ENCODE measurements around the gene DIAPH2. TPM values are rescaled to one million over a fixed set of nuclear protein-coding genes. Genes with fewer than 3 reads are reported as not detected.
A peak's percentile ranks its signal among the peaks of the same experiment; 100 is the strongest.

The DIAPH2 gene
- total and polyA plus RNA-seq, 2 experiments from 2014 or later, result 7.5 to 8.1 TPM

- Histone ChIP-seq H3K4me2 (ENCODE audit: unreplicated experiment) (no peak overlapping the region), H3K4me1 (ENCODE audit: insufficient read depth) (no peaks in the 10 kb centered on the region), H3F3A (ENCODE audit: insufficient read depth) (no peaks in the 10 kb centered on the region), H3K9me2 (ENCODE audit: insufficient read depth) (no peaks in the 10 kb centered on the region), H3K9me3 (ENCODE audit: low read depth) (no peaks in the 10 kb centered on the region), H3K27me3 (replicated peaks; ENCODE audit: insufficient read depth) (no peaks in the 10 kb centered on the region), H3K4me3 (no peak overlapping the region), H4K20me1 (ENCODE audit: insufficient read depth) (no peaks in the 10 kb centered on the region), H2AFZ (no peak overlapping the region), H3K79me2 (ENCODE audit: insufficient read depth) (no peaks in the 10 kb centered on the region), H3K9ac (no peak overlapping the region), H3K36me3 (ENCODE audit: low read depth) (no peaks in the 10 kb centered on the region), H3K27ac (no peak overlapping the region)
- in situ Hi-C loops (cut with MboI), result no loop called here
- WGBS, 2 experiments (ENCODE audit: low coverage in 1 of 2, low lambda C conversion rate in 2 of 2, missing lambda C conversion rate in 2 of 2), result 93 to 100% methylated on average over 1 of the region's 1 CpG
- peak; percentile 0 for DNase-seq
- TF ChIP-seq EZH2 (IDR thresholded peaks at IDR 0.05; ENCODE audit: insufficient read depth, poor library complexity, severe bottlenecking) (no peak), EZH2phosphoT487 (IDR thresholded peaks at IDR 0.05; ENCODE audit: insufficient read depth, low read depth) (no peak)
Observed at GRCh38 chrX:97290199-97290598, 605.6 kb downstream of the DIAPH2 start.

GRCh38 chrX:97294041-97294440 lies 609.4 kb downstream of the DIAPH2 start:
- no peaks in the 10 kb centered on the region for H3K36me3 ChIP-seq (ENCODE audit: low read depth)
- TF ChIP-seq EZH2phosphoT487 (IDR thresholded peaks at IDR 0.05; ENCODE audit: insufficient read depth, low read depth) (no peak), EZH2 (IDR thresholded peaks at IDR 0.05; ENCODE audit: insufficient read depth, poor library complexity, severe bottlenecking) (no peak)
- no peaks in the 10 kb centered on the region for H3K27me3 ChIP-seq (replicated peaks; ENCODE audit: insufficient read depth)
- H2AFZ ChIP-seq, result no peak overlapping the region
- WGBS, 2 experiments (ENCODE audit: low coverage in 1 of 2, low lambda C conversion rate in 2 of 2, missing lambda C conversion rate in 2 of 2), result 77 to 81% methylated on average over 4 of the region's 4 CpGs
- H3K4me1 ChIP-seq (ENCODE audit: insufficient read depth), result no peaks in the 10 kb centered on the region
- no peak overlapping the region for H3K4me2 ChIP-seq (ENCODE audit: unreplicated experiment)
- no peak overlapping the region for H3K27ac ChIP-seq
- H3K9ac ChIP-seq, result no peak overlapping the region
- no peaks in the 10 kb centered on the region for H3K79me2 ChIP-seq (ENCODE audit: insufficient read depth)
- H3K9me3 ChIP-seq (ENCODE audit: low read depth), result no peaks in the 10 kb centered on the region
- H3K9me2 ChIP-seq (ENCODE audit: insufficient read depth), result no peaks in the 10 kb centered on the region
- no peak for DNase-seq
- H3K4me3 ChIP-seq, result no peak overlapping the region
- H4K20me1 ChIP-seq (ENCODE audit: insufficient read depth), result no peaks in the 10 kb centered on the region
- in situ Hi-C loops (cut with MboI), result no loop called here
- no peaks in the 10 kb centered on the region for H3F3A ChIP-seq (ENCODE audit: insufficient read depth)

GRCh38 chrX:97295954-97296353 lies 611.3 kb downstream of the DIAPH2 start:
- in situ Hi-C loops (cut with MboI), result no loop called here
- no peak overlapping the region for H3K4me3 ChIP-seq
- no peaks in the 10 kb centered on the region for H3K4me1 ChIP-seq (ENCODE audit: insufficient read depth)
- no peak overlapping the region for H3K9ac ChIP-seq
- H3K27me3 ChIP-seq (replicated peaks; ENCODE audit: insufficient read depth), result no peaks in the 10 kb centered on the region
- H3K27ac ChIP-seq, result no peak overlapping the region
- no peaks in the 10 kb centered on the region for H4K20me1 ChIP-seq (ENCODE audit: insufficient read depth)
- no peaks in the 10 kb centered on the region for H3K36me3 ChIP-seq (ENCODE audit: low read depth)
- no peak for DNase-seq
- no peaks in the 10 kb centered on the region for H3K79me2 ChIP-seq (ENCODE audit: insufficient read depth)
- H3K9me3 ChIP-seq (ENCODE audit: low read depth), result no peaks in the 10 kb centered on the region
- no peaks in the 10 kb centered on the region for H3K9me2 ChIP-seq (ENCODE audit: insufficient read depth)
- no peak overlapping the region for H3K4me2 ChIP-seq (ENCODE audit: unreplicated experiment)
- 94 to 100% methylated on average over 2 of the region's 2 CpGs for WGBS, 2 experiments (ENCODE audit: low coverage in 1 of 2, low lambda C conversion rate in 2 of 2, missing lambda C conversion rate in 2 of 2)
- no peak overlapping the region for H2AFZ ChIP-seq
- TF ChIP-seq EZH2phosphoT487 (IDR thresholded peaks at IDR 0.05; ENCODE audit: insufficient read depth, low read depth), result no peak
- no peak for TF ChIP-seq EZH2 (IDR thresholded peaks at IDR 0.05; ENCODE audit: insufficient read depth, poor library complexity, severe bottlenecking)
- H3F3A ChIP-seq (ENCODE audit: insufficient read depth), result no peaks in the 10 kb centered on the region

GRCh38 chrX:97306771-97307470 lies 622.3 kb downstream of the DIAPH2 start:
- no peaks in the 10 kb centered on the region for H3F3A ChIP-seq (ENCODE audit: insufficient read depth)
- no peak overlapping the region for H3K9ac ChIP-seq
- no peaks in the 10 kb centered on the region for H3K9me2 ChIP-seq (ENCODE audit: insufficient read depth)
- H3K27ac ChIP-seq, result no peak overlapping the region
- H3K27me3 ChIP-seq (replicated peaks; ENCODE audit: insufficient read depth), result no peaks in the 10 kb centered on the region
- no peaks in the 10 kb centered on the region for H3K79me2 ChIP-seq (ENCODE audit: insufficient read depth)
- no peak overlapping the region for H3K4me3 ChIP-seq
- no peaks in the 10 kb centered on the region for H3K9me3 ChIP-seq (ENCODE audit: low read depth)
- H3K4me2 ChIP-seq (ENCODE audit: unreplicated experiment), result no peak overlapping the region
- H2AFZ ChIP-seq, result no peak overlapping the region
- H4K20me1 ChIP-seq (ENCODE audit: insufficient read depth), result no peaks in the 10 kb centered on the region
- TF ChIP-seq EZH2phosphoT487 (IDR thresholded peaks at IDR 0.05; ENCODE audit: insufficient read depth, low read depth) (no peak), EZH2 (IDR thresholded peaks at IDR 0.05; ENCODE audit: insufficient read depth, poor library complexity, severe bottlenecking) (no peak)
- 87 to 88% methylated on average over 1 of the region's 1 CpG for WGBS, 2 experiments (ENCODE audit: low coverage in 1 of 2, low lambda C conversion rate in 2 of 2, missing lambda C conversion rate in 2 of 2)
- in situ Hi-C loops (cut with MboI), result no loop called here
- DNase-seq, result peak; percentile 0
- H3K36me3 ChIP-seq (ENCODE audit: low read depth), result no peaks in the 10 kb centered on the region
- no peaks in the 10 kb centered on the region for H3K4me1 ChIP-seq (ENCODE audit: insufficient read depth)

Measured in GM23248 (cell line).